Bronchial epithelial cell (primary cell): ENCODE data around the gene AGTR1. TPM values are rescaled to one million over a fixed set of nuclear protein-coding genes. Genes with fewer than 3 reads are reported as not detected.

Experiments
- DNase-seq: peaks from one replicate; pipeline ENCODE4 v3.0.0-alpha.2; 2010; ENCODE audit warnings: low read depth
- FAIRE-seq: peaks from 2 replicates; lab custom pipeline; 2011; peaks lifted over from hg19 to GRCh38; lab: Jason Lieb, UNC
- H3K27me3 ChIP-seq: 2 replicates; pipeline ENCODE4 v1.5.1; 2011; ENCODE audit warnings: low read length; ENCODE audit not compliant: control insufficient read depth, insufficient read depth
- H3K36me3 ChIP-seq: 2 replicates; pipeline ENCODE4 v1.5.1; 2011; ENCODE audit warnings: low read length; ENCODE audit not compliant: control insufficient read depth, insufficient read depth
- H3K4me3 ChIP-seq: 2 replicates; pipeline ENCODE4 v1.5.1; 2011; ENCODE audit warnings: mild to moderate bottlenecking, low read depth, low read length, control low read depth
- total RNA-seq: library from RNA; depleted of rRNA; stranded (reverse); fragments of >200 nt; gene quantifications from 2 replicates; pipeline ENCODE4 v1.2.1, GENCODE V29; 2014
- TF ChIP-seq, protein P1 (sequence below): IDR thresholded peaks from 2 replicates; pipeline ENCODE4 v1.5.1; 2011; ENCODE audit warnings: mild to moderate bottlenecking, moderate library complexity, low read length, control low read depth, inconsistent platforms; ENCODE audit not compliant: insufficient read depth, severe bottlenecking

The AGTR1 gene
- not detected in 2 replicates for total RNA-seq

DNA sequence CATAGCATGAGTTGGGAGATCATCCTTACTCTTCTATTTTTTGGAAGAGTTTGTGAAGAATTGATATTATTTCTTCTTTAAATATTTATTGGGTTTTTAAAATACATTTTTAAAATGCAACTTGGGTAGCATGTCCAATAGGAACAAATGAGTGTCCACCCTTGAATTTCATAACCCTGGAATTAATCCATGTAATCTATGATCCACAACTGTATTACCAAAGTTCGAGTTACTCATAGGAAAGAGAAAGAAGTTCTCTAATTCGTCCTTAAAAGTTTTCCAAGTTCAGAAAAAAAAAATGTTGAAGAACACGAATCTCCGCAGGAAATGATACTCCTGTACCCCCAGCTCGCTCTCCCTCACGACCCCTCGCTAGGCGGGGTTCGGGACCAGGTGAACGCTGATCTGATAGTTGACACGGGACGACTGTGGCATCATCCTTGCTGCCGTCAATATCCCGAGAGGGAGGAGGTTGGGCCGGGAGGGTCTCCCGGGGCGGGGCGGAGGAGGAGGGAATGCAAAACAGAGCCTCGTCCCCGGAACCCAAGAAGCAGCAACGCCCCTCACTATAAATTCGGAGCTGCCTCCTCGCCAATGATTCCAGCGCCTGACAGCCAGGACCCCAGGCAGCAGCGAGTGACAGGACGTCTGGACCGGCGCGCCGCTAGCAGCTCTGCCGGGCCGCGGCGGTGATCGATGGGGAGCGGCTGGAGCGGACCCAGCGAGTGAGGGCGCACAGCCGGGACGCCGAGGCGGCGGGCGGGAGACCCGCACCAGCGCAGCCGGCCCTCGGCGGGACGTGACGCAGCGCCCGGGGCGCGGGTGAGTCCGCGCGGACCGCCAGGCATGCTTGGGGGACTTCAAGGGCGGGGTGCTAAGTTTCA is at the start of gene AGTR1:
AGTR1 (plus strand) TSS at position 598 of the 884 bp plus-strand sequence. CDS start 43,133 bp downstream, outside the sequence.
- Histone ChIP-seq H3K36me3 (no peaks in the 10 kb centered on the region), H3K4me3 (no peak within 1 kb of the TSS), H3K27me3 (peaks cover 3% of the 10 kb centered on the region)
- DNase-seq (no peak), FAIRE-seq (no peak)
- TF ChIP-seq, protein P1, sequence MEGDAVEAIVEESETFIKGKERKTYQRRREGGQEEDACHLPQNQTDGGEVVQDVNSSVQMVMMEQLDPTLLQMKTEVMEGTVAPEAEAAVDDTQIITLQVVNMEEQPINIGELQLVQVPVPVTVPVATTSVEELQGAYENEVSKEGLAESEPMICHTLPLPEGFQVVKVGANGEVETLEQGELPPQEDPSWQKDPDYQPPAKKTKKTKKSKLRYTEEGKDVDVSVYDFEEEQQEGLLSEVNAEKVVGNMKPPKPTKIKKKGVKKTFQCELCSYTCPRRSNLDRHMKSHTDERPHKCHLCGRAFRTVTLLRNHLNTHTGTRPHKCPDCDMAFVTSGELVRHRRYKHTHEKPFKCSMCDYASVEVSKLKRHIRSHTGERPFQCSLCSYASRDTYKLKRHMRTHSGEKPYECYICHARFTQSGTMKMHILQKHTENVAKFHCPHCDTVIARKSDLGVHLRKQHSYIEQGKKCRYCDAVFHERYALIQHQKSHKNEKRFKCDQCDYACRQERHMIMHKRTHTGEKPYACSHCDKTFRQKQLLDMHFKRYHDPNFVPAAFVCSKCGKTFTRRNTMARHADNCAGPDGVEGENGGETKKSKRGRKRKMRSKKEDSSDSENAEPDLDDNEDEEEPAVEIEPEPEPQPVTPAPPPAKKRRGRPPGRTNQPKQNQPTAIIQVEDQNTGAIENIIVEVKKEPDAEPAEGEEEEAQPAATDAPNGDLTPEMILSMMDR, result no peak

DNA sequence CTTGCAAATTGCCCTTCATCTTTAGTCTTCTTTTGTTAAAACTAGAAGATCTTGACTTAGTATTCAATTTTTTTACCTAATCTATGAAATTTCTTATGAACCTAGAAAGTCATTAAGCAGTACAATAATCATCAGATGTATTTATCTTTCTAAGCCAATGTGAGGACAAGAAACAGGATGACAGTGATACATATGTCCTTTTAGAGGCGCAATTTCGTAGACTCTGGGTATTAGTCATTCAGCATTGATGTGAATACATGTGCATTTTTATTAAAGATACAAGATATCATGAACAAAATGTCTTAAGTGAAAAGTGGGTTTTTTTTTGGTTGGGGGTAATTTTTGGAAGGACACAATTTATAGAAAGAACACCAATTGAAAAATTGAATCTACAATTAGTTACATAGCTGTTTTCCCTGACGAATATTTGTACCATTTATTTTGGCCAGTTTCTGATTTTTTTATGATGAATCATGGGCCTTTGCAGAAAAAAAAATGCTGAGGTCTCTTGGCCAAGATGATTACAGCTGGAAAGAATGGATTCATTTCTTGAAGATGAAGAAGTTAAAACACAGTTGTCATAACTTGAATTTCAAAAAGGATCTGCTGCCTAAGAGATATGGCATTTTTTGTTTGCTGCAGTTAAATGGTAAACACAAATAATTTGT is 48.9 kb upstream of the AGTR1 start:
- TF ChIP-seq, protein P1, result no peak
- FAIRE-seq, result no peak

DNA sequence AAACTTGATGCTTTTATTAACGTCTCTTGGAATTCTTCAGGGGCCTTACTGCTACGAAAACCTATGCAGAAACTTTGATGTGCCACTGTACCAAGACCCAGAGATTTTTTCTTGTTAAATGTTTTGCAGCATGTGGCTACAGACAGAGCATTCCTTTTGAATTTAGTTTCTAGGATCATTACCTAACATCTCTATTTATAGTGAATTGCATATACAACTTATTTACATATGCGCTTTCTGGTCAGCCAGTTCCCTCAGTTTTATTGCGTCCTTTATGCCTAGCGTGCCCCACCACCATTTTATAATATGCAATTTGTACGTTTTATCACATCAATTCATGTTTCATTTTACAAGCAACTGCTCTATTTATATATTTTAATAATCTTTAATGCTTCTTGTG is 46.2 kb upstream of the AGTR1 start:
- Histone ChIP-seq H3K36me3 (no peaks in the 10 kb centered on the region), H3K4me3 (no peak overlapping the region), H3K27me3 (no peaks in the 10 kb centered on the region)
- TF ChIP-seq, protein P1, result no peak
- FAIRE-seq (no peak), DNase-seq (no peak)

More for the DNA sequence above, 48.9 kb upstream of the AGTR1 start:
- peak; percentile 19 for DNase-seq
- Histone ChIP-seq H3K27me3 (no peaks in the 10 kb centered on the region), H3K36me3 (no peaks in the 10 kb centered on the region), H3K4me3 (no peak overlapping the region)

DNA sequence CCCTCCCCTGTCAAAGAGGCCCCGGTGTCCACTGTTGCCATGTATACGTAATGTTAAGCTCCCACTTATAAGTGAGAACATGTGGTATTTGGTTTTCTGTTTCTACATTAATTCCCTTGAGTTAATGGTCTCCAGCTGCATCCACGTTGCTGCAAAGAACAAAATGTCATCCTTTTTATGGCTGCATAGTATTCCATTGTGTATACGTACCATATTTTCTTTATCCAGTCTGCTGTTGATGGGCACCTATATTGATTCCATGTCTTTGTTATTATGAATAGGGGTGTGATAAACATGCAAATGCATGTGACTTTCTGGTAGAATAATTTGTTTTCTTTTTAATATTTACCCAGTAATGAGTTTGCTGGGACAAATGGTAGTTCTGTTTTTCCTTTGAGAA is 43.3 kb upstream of the AGTR1 start:
- DNase-seq (no peak), FAIRE-seq (no peak)
- Histone ChIP-seq H3K36me3 (no peaks in the 10 kb centered on the region), H3K4me3 (no peak overlapping the region), H3K27me3 (no peaks in the 10 kb centered on the region)
- TF ChIP-seq, protein P1, result no peak

DNA sequence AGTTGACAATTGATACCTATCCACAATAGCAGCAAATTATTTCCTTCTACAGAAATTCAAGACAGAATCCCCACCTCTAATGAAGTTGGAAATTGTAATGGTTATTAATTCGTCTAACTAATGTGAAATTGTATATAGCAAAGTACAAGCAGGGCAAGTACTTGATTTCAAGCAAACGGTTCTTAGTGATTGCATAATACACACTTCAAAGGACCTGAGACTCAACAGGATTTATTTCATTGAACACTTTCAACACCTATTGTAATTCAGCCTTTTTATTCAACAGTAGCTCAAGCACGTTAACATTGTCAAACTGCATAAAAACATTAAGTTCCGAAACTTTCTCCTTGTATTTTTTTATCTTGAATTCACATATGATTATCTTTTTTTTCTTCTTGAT is 40.2 kb upstream of the AGTR1 start:
- TF ChIP-seq, protein P1, result no peak
- no peak for FAIRE-seq
- H3K36me3 ChIP-seq, result no peaks in the 10 kb centered on the region

More for the DNA sequence above, 40.2 kb upstream of the AGTR1 start:
- Histone ChIP-seq H3K27me3 (no peaks in the 10 kb centered on the region), H3K4me3 (no peak overlapping the region)
- DNase-seq, result no peak
